GM18519 (cell line): ENCODE measurements around the gene KLHL40.

Experiments
- ATAC-seq: cut with Tn5 transposase; IDR thresholded peaks from one replicate; pipeline ENCODE4 v1.9.1; 2021; ENCODE audit warnings: mild to moderate bottlenecking, moderate library complexity; ENCODE audit not compliant: unreplicated experiment, low FRiP score

Gene KLHL40

GRCh38 chr3:42656680-42657610 lies 28.4 kb upstream of the KLHL40 start:
- no peak for ATAC-seq

DNA sequence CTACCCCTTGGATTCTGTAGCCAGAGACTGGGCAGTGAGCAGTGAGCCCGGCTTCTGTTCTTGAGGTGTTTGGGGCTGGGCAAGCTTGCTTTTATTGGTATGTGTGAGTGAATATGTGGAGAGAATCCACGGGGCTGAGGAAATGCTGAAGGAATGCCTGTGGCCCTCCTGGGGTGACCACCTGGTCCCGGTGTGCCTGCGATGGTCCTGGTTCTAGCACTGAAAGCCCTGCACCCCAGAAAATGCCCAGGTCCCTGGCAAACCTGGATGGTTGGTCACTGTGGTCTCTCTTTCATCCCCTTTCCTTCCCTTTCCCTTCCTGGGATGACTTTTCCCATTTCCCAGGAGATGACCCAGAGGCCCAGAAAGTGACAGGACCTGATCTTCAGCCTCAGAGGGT lies 27.7 kb upstream of the KLHL40 start:
- no peak for ATAC-seq

DNA sequence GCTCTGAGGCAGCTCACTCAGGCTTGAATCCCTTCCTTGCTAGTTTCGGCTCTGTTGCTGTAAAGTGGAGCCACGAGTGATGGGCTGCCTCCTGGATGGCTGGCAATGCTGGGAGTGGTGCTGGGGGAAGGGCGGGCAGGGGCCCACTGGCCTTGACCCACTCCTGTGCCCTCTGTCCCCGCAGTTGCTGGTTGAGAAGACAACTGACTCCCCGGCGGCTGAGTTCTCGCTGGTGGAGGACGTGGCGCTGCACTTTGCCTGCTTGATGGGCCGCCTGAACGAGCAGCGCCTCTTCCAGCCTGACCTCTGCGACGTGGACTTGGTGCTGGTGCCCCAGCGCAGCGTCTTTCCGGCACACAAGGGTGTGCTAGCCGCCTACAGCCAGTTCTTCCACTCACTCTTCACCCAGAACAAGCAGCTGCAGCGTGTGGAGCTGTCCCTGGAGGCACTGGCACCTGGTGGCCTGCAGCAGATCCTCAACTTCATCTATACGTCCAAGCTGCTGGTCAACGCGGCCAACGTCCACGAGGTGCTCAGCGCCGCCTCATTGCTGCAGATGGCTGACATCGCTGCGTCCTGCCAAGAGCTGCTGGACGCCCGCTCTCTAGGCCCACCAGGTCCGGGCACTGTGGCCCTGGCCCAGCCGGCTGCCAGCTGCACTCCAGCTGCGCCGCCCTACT lies 27.1 kb upstream of the KLHL40 start:
- no peak for ATAC-seq

DNA sequence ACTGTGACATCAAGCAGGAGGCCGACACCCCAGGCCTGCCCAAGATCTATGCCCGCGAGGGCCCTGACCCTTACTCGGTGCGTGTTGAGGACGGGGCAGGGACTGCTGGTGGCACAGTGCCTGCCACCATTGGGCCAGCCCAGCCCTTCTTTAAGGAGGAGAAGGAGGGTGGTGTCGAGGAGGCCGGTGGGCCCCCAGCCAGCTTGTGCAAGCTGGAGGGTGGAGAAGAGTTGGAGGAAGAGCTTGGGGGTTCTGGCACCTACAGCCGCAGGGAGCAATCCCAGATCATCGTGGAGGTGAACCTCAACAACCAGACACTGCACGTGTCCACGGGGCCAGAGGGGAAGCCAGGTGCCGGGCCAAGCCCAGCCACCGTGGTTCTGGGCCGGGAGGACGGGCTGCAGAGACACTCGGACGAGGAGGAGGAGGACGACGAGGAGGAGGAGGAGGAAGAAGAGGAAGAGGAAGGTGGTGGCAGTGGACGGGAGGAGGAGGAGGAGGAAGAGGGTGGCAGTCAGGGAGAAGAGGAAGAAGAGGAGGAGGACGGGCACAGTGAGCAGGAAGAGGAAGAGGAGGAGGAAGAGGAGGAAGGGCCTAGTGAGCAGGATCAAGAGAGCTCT lies 26.5 kb upstream of the KLHL40 start:
- ATAC-seq: no peak

DNA sequence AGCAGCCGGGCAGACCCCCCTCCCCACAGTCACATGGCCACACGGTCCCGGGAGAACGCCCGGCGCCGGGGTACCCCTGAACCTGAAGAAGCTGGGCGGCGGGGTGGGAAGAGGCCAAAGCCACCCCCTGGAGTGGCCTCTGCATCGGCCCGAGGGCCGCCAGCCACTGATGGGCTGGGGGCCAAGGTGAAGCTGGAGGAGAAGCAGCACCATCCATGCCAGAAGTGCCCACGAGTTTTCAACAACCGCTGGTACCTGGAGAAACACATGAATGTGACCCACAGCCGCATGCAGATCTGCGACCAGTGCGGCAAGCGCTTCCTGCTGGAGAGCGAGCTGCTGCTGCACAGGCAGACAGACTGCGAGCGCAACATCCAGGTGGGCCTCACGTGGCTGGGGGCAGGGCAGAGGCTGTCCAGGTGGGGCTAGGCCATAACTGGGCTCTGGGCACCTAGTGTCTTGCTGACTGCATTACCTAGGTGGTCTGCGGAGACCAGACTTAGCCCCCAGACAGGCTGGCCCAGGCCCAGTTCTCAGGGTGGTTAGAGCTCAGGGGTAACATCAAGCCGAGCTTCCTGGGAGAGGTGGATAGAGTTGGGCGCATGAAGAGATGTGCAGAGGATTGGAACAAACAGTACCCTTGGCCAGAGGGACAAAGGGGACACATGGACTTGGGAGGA lies 25.7 kb upstream of the KLHL40 start:
- no peak for ATAC-seq

GRCh38 chr3:42660131-42660715 lies 25.1 kb upstream of the KLHL40 start:
- no peak for ATAC-seq

GRCh38 chr3:42660898-42661297 lies 24.4 kb upstream of the KLHL40 start:
- ATAC-seq: no peak

DNA sequence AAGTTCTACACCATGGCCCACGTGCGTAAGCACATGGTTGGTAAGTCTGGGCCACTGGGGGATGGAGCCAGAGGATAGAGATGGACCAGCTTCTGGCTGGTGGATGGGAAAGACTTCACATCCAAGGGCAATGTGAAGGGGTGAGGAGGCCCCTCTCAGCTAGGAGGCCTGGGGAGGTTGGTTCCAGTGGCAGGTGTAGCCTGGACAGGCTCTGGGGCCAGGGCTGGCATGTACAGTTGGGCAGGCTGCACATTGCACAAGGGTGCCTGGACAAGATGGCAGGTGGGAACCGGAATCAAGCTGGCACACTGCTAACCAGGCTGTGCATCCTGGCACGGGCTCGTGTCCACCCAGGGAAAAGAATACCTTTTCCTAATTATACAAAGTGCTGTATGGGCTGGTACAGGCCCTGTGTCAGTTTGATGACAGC lies 23.7 kb upstream of the KLHL40 start:
- no peak for ATAC-seq

- ATAC-seq: no peak
Measured at GRCh38 chr3:42662037-42662812, 23.1 kb upstream of the KLHL40 start.

DNA sequence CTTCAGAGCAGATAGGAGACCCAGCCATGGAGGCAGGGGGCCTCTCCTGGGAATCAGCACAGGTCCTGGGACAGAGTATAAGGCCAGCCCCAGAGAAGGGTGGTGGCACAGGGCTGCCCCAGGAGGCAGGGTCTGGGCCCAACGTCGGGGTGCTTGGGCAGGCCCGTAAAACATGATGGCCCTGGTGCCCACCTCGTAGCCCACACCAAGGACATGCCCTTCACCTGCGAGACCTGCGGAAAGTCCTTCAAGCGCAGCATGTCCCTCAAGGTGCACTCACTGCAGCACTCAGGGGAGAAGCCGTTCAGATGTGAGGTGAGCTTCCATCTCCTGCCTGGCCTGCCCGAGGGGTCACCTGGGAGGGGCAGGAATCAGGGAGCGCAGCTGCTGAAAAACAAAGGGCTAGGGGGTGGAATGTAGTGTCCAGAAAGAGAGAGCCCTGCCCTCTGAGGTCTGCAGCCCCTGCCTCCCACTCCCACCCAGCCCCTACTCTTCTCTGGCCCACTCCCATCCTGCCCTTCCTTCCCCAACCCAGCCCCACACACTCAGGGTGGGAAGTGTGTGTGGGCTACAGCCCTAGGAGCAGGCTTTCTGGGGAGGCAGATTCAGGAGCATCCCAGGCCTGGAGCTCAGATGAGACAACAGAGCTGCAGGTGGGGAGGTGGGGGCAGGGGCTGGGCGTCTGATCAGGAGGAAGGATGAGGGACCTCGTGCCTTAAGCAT lies 22.4 kb upstream of the KLHL40 start:
- no peak for ATAC-seq

- no peak for ATAC-seq
Measured at GRCh38 chr3:42663581-42664437, 21.5 kb upstream of the KLHL40 start.

DNA sequence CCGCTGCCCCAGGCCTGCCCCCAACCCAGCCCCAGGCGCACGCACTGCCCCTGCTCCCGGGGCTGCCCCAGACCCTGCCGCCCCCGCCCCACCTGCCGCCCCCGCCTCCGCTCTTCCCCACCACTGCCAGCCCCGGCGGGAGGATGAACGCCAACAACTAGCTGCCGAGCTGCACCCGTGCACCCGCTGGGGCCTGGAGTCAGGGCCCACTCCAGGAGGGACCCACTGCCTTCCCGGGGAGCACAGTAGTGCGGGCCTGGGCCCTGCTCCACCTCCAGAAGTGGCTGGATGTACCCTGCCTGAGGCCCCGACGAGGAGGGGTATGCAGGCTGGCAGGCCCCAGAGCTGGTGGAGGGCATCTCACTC lies 20.9 kb upstream of the KLHL40 start:
- no peak for ATAC-seq

DNA sequence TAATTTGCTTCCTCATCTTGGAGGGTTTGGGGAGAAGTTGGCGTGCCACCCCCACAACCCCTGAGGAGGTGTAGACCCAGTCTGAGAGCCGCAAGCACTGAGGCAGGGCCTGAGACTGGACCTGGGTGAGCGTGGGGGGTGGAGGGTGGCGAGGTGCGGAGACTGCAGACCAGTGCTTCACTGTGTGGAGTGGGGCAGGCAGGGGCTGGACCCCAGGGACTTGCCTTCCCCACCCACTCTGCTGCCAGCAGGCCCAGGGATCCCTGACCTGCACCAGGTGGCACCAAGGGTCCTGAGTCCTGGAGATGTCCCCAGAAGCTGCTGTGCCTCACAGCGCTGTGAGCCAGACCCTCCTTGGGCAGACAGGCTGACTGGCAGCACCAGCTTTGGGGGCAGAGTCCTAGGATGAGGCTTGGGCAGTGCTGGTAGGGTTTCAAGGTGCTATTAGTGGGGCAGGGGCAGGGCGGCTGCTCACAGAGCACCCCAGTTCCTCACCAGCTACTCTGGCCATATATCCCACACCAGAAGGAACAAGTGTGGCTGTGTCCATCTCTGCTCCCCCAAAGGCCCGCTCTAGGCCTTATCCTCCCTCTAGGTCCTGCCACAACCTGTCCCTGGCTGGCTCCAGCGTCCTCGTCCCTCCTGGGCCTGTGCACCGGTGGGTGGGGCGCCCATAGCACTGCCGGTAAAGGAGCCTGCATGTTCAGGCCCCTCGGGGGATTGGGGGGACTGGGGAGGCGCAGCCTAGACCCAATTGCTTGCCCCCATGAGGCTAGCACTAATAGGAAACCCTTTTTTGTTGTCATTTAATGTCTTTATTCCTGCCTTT lies 20.1 kb upstream of the KLHL40 start:
- no peak for ATAC-seq

DNA sequence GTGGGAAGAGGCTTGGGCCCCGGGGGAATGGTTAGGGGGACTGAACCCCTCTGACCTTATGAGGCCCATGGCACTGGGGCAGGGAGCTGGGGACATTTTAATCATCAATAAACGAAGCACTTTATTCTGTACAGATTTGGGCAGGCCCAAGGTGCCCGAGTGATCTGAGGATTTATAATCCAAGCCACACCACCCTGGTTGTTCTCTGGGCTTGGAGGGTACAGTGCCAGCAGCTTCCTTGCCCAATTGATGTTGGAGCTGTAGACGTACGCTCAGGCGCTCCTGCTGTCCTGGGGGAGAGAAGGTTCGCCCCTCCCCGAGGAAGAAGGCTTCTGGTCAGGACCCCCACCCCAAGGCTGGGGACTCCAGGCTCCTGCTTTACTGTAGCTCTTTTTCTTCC lies 19.3 kb upstream of the KLHL40 start:
- no peak for ATAC-seq

- no peak for ATAC-seq
Measured at GRCh38 chr3:42666577-42666998, 18.7 kb upstream of the KLHL40 start.

DNA sequence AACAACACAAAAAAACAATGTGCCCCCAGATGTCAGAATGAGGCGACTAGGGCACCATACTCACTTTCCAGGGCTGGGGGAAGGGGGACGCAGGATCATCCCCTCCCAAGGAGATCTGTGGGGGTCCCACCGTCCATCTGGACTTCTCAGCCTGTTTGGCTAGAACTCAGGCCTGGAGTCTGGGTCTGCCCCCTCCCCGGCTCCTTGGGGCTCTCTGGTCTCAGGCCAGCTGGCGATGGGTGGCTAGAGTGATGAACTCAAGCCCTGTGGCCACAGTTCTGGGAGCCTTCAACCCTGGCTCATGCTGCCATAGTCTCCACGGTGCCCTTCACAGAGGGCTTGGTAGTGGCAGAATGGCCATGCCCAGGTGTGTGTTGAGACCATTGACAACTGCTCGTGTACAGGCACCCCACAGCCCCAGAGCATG lies 18.2 kb upstream of the KLHL40 start:
- no peak for ATAC-seq
